WTC11 (cell line): ENCODE measurements around the gene DOCK1. TPM values are rescaled to one million over a fixed set of nuclear protein-coding genes. Genes with fewer than 3 reads are reported as not detected.
A peak's percentile ranks its signal among the peaks of the same experiment; 100 is the strongest.

Experiments used
- ATAC-seq: fragments of 200-7000 bp; cut with Tn5 transposase; 2 replicates; pipeline ENCODE4 v1.10.0; 2021; ENCODE audit warnings: mild to moderate bottlenecking, moderate library complexity
- CTCF ChIA-PET: fragments of 300-600 bp; sonication (Branson Sonifier 250); formaldehyde crosslinking; loops from one replicate; lab custom pipeline; 2021; ENCODE audit warnings: antibody characterized with exemption; lab: Charles Lee
- POLR2A ChIA-PET: fragments of 350-600 bp; sonication (Branson Sonifier 250); formaldehyde crosslinking; loops from one replicate; lab custom pipeline; 2021; ENCODE audit warnings: antibody characterized with exemption; lab: Charles Lee
- DNase-seq: peaks from one replicate; pipeline ENCODE4 v3.0.0; 2021; ENCODE audit warnings: low spot score
- H3K27ac Mint-ChIP-seq: 2 replicates; pipeline ENCODE4 v1.8.0; 2021; ENCODE audit warnings: mixed read lengths
- H3K27me3 Mint-ChIP-seq: 2 replicates; pipeline ENCODE4 v1.8.0; 2021; ENCODE audit warnings: low read depth, mild to moderate bottlenecking, moderate library complexity, mixed read lengths
- H3K36me3 Mint-ChIP-seq: 2 replicates; pipeline ENCODE4 v1.8.0; 2021; ENCODE audit warnings: mixed read lengths
- H3K4me1 Mint-ChIP-seq: 2 replicates; pipeline ENCODE4 v1.8.0; 2022; ENCODE audit warnings: mixed read lengths
- H3K4me3 Mint-ChIP-seq: 2 replicates; pipeline ENCODE4 v1.8.0; 2021; ENCODE audit warnings: mild to moderate bottlenecking, moderate library complexity, mixed read lengths
- H3K9me3 Mint-ChIP-seq: 2 replicates; pipeline ENCODE4 v1.8.0; 2021; ENCODE audit warnings: mixed read lengths
- ATF1 ChIP-seq: sonication (generic); formaldehyde crosslinking; IDR thresholded peaks from 2 replicates; pipeline ENCODE4 v1.8.1; 2023; ENCODE audit warnings: mild to moderate bottlenecking, moderate library complexity, missing genetic modification reagents
- ATF3 ChIP-seq: sonication (generic); formaldehyde crosslinking; conservative IDR thresholded peaks from 2 replicates; pipeline ENCODE4 v1.8.1; 2022; ENCODE audit warnings: mild to moderate bottlenecking, missing genetic modification reagents
- CTCF ChIP-seq: fragments of 200-600 bp; IDR thresholded peaks from 2 replicates; pipeline ENCODE4 v1.8.0; 2022; ENCODE audit warnings: antibody characterized with exemption
- E2F1 ChIP-seq: sonication (generic); formaldehyde crosslinking; IDR thresholded peaks from 2 replicates; pipeline ENCODE4 v1.8.0; 2022; ENCODE audit warnings: mild to moderate bottlenecking, missing genetic modification reagents
- ELF4 ChIP-seq: sonication (generic); formaldehyde crosslinking; IDR thresholded peaks from 2 replicates; pipeline ENCODE4 v1.8.1; 2022; ENCODE audit warnings: low read depth, mild to moderate bottlenecking, moderate library complexity, missing genetic modification reagents
- FOXK1 ChIP-seq: sonication (generic); formaldehyde crosslinking; IDR thresholded peaks from 2 replicates; pipeline ENCODE4 v1.8.0; 2022; ENCODE audit warnings: mild to moderate bottlenecking, moderate library complexity, missing genetic modification reagents
- FOXP4 ChIP-seq: sonication (generic); formaldehyde crosslinking; IDR thresholded peaks from 2 replicates; pipeline ENCODE4 v1.8.0; 2022; ENCODE audit warnings: mild to moderate bottlenecking, missing genetic modification reagents
- IRF1 ChIP-seq: sonication (generic); formaldehyde crosslinking; IDR thresholded peaks from 2 replicates; pipeline ENCODE4 v1.8.0; 2023; ENCODE audit warnings: missing genetic modification reagents
- JAZF1 ChIP-seq: fragments of 250-450 bp; sonication (Bioruptor Pico); IDR thresholded peaks from 2 replicates; pipeline ENCODE4 v1.9.0; 2021; ENCODE audit warnings: moderate library complexity, mild to moderate bottlenecking, inconsistent platforms
- MYBL2 ChIP-seq: sonication (generic); formaldehyde crosslinking; IDR thresholded peaks from 2 replicates; pipeline ENCODE4 v1.8.1; 2023; ENCODE audit warnings: mild to moderate bottlenecking, moderate library complexity, missing genetic modification reagents
- NR3C1 ChIP-seq: sonication (generic); formaldehyde crosslinking; conservative IDR thresholded peaks from 2 replicates; pipeline ENCODE4 v1.8.1; 2023; ENCODE audit warnings: low read depth, mild to moderate bottlenecking, missing genetic modification reagents
- SOX15 ChIP-seq: fragments of 250-450 bp; sonication (Bioruptor Pico); IDR thresholded peaks from 2 replicates; pipeline ENCODE4 v1.9.0; 2021; ENCODE audit warnings: mild to moderate bottlenecking
- TEAD1 ChIP-seq: sonication (generic); formaldehyde crosslinking; IDR thresholded peaks from 2 replicates; pipeline ENCODE4 v1.8.0; 2022; ENCODE audit warnings: mild to moderate bottlenecking, missing genetic modification reagents
- USF2 ChIP-seq: sonication (generic); formaldehyde crosslinking; IDR thresholded peaks from 2 replicates; pipeline ENCODE4 v1.8.1; 2023; ENCODE audit warnings: mild to moderate bottlenecking, missing genetic modification reagents, moderate library complexity
- ZBTB43 ChIP-seq: sonication (generic); formaldehyde crosslinking; IDR thresholded peaks from 2 replicates; pipeline ENCODE4 v1.8.1; 2023; ENCODE audit warnings: mild to moderate bottlenecking, missing genetic modification reagents
- ZMAT4 ChIP-seq: fragments of 250-450 bp; sonication (Bioruptor Pico); IDR thresholded peaks from 2 replicates; pipeline ENCODE4 v1.9.0; 2021; ENCODE audit warnings: mild to moderate bottlenecking
- ZNF121 ChIP-seq: sonication (generic); formaldehyde crosslinking; IDR thresholded peaks from 2 replicates; pipeline ENCODE4 v1.8.0; 2023; ENCODE audit warnings: missing genetic modification reagents
- ZNF232 ChIP-seq: sonication (generic); formaldehyde crosslinking; IDR thresholded peaks from 2 replicates; pipeline ENCODE4 v1.8.0; 2022; ENCODE audit warnings: mild to moderate bottlenecking, missing genetic modification reagents
- ZNF416 ChIP-seq: fragments of 250-450 bp; sonication (Bioruptor Pico); IDR thresholded peaks from 2 replicates; pipeline ENCODE4 v1.9.0; 2021; ENCODE audit warnings: mild to moderate bottlenecking, inconsistent platforms
- ZNF423 ChIP-seq: fragments of 250-450 bp; sonication (Bioruptor Pico); IDR thresholded peaks from 2 replicates; pipeline ENCODE4 v2.1.2; 2022; ENCODE audit warnings: mild to moderate bottlenecking, moderate library complexity
- total RNA-seq: library from RNA; stranded (reverse); gene quantifications from 3 replicates; pipeline ENCODE4 v1.2.3, GENCODE V29; 2021

Gene DOCK1
- total RNA-seq, 1 experiment from 2014 or later, result 52.1 TPM

GRCh38 chr10:126930883-126931503 lies 25.8 kb downstream of the DOCK1 start:
- ChIA-PET POLR2A (no interaction called here), CTCF (no interaction called here)
- H3K4me1 Mint-ChIP-seq, result peaks cover 24% of the 10 kb centered on the region
- no peak for TF ChIP-seq MYBL2 (CRISPR knock-in tag)
- no peak for TF ChIP-seq JAZF1 (CRISPR knock-in tag)
- no peak for TF ChIP-seq IRF1 (CRISPR knock-in tag)
- no peak for TF ChIP-seq ZNF121 (CRISPR knock-in tag)
- no peak for TF ChIP-seq ATF3 (CRISPR knock-in tag)
- no peak for TF ChIP-seq CTCF
- no peak for TF ChIP-seq FOXK1 (CRISPR knock-in tag)
- TF ChIP-seq USF2, result no peak
- no peak for TF ChIP-seq ATF1 (CRISPR knock-in tag)
- no peak for TF ChIP-seq TEAD1 (CRISPR knock-in tag)
- TF ChIP-seq FOXP4 (CRISPR knock-in tag), result no peak
- no peak for TF ChIP-seq E2F1 (CRISPR knock-in tag)
- no peak for TF ChIP-seq NR3C1 (CRISPR knock-in tag)
- H3K27ac Mint-ChIP-seq, result peak overlapping the region; percentile 60; the same call in 1 of the 2 replicates
- no peak for DNase-seq
- no peak overlapping the region for H3K4me3 Mint-ChIP-seq
- no peaks in the 10 kb centered on the region; the same call in 1 of the 2 replicates for H3K27me3 Mint-ChIP-seq
- H3K9me3 Mint-ChIP-seq, result no peaks in the 10 kb centered on the region
- no peak for ATAC-seq
- H3K36me3 Mint-ChIP-seq, result peaks cover 35% of the 10 kb centered on the region

GRCh38 chr10:126931544-126931943 lies 26.3 kb downstream of the DOCK1 start:
- H3K4me3 Mint-ChIP-seq, result no peak overlapping the region
- H3K27me3 Mint-ChIP-seq, result no peaks in the 10 kb centered on the region; the same call in 1 of the 2 replicates
- peaks cover 31% of the 10 kb centered on the region for H3K36me3 Mint-ChIP-seq
- ATAC-seq (no peak), DNase-seq (no peak)
- H3K4me1 Mint-ChIP-seq, result peaks cover 25% of the 10 kb centered on the region
- H3K27ac Mint-ChIP-seq, result no peak overlapping the region
- POLR2A ChIA-PET, result no interaction called here
- no peak for TF ChIP-seq ZNF423 (CRISPR knock-in tag)
- no peak for TF ChIP-seq ZNF416 (CRISPR knock-in tag)
- TF ChIP-seq ZNF232 (CRISPR knock-in tag), result no peak
- no peak for TF ChIP-seq ATF3 (CRISPR knock-in tag)
- no peak for TF ChIP-seq ZMAT4 (CRISPR knock-in tag)
- no peak for TF ChIP-seq ZBTB43 (CRISPR knock-in tag)
- no peak for TF ChIP-seq ELF4 (CRISPR knock-in tag)
- no peak for TF ChIP-seq SOX15 (CRISPR knock-in tag)
- CTCF ChIA-PET, result no interaction called here
- H3K9me3 Mint-ChIP-seq, result no peaks in the 10 kb centered on the region
